ENCODE measurements around the gene HSPG2.
A peak's percentile ranks its signal among the peaks of the same experiment; 100 is the strongest.
"Not testable (repeated sequence)": the region's sequence is repeated elsewhere in the genome, so short reads cannot be mapped to it uniquely, and the experiment has no call there.

The HSPG2 gene

DNA sequence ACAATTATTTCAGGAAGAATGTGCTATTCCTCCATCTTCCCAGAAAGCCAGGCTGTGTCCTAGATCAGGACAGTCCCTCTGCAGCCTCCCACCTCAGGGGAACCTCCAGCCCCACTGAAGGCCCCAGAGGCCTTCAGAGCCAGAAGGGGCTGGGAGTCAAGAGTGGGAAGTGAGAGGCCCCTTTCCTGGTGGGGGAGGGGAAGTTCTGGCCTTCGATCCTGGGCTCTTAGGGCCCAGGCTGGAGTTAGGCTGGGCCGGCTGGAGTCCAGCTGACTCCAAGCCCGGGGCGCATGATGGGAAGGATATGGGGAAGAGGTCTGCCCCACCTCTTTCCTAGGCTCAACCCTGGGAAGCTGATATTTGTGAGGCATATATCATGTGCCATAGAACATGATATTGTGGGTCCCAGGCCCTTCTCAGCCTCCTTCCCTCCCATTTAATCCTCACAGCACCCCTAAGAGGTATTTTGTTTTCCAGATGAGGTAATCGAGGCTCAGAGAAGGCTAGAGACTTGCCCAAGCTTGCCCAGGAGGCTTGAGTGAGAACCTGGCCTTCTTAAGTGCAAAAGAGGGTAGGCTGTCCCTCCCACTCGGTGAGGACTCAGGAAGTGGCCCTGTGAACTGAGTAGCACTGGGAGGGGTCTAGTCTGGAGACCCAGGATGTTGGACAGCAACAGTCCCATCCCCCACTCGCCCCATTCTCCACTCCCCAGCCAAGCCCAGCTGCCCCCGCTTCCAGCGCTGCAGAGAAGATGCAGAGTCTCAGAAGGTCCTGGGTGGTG, 18.6 kb upstream of the HSPG2 start:
- no peak for DNase-seq

- no peak for DNase-seq
Measured at GRCh38 chr1:21955058-21955457, 17.9 kb upstream of the HSPG2 start.

DNA sequence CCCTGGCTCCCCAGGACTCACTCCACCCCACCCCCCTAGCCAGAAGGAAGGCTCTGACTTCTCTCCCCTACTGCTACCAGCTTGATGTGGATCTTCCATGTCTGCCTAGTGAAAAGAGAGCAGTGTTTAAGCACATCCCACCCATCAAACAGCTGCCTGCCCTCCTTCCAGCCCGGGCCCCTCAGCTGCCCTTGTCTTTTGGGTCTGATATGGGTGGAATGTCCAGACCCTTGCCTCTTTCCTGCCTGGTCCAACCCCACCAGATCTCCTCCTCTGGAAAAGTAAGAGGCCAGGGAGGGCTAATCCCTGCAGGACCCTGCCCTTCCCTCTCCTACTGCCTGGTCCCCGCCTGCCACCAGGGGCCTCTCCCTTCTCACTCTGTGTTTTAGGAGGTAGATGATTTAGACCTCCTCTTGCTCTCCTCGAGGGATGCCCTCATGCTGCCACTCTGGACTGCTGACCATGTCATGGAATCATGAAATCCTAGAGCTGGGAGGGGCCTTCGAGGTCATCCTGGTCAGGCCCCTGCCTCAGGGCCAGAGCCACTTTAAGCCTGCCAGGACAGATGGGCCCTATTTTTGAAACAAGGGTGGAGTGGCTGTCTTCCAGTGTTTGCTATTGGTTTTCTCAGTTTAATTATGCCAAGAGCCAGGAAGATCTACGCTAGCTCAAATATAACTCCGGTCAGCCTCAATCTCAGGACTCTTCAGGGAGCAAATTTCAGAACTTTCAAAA, 15.8 kb upstream of the HSPG2 start:
- DNase-seq, result no peak

DNA sequence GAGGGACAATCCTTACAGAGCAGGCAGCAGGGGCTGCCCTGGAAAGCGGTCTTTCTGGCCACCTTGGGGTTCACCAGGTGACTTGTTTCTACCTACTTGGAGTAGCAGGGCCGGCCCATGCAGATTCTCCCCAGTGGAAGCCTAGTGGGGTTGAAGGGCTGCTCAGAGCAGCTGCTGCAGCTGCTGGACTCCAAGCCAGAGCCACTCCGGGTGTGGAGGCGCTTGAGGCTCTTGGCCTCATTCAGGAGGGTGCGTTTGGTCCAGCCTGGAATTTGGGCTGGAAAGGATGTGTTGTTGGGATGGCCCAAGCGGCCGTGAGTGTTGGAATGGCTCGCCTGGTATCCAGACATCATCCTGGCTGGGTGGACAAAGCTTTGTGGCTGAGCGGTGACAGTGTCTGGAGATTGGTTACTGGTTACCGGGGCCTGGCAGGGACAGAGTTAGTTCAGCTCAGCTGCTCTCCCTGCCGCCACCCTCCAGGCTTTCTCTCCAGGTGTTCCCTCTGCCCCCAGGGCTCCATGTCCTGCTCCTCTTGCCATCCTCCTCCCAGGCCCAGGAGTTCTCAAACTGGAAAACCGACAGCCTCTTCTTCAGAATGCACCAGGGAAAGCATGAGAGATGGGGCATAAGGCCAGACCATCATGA, 14.2 kb upstream of the HSPG2 start:
- DNase-seq, result no peak

- no peak for DNase-seq
Measured at GRCh38 chr1:21950734-21951133, 13.6 kb upstream of the HSPG2 start.

DNA sequence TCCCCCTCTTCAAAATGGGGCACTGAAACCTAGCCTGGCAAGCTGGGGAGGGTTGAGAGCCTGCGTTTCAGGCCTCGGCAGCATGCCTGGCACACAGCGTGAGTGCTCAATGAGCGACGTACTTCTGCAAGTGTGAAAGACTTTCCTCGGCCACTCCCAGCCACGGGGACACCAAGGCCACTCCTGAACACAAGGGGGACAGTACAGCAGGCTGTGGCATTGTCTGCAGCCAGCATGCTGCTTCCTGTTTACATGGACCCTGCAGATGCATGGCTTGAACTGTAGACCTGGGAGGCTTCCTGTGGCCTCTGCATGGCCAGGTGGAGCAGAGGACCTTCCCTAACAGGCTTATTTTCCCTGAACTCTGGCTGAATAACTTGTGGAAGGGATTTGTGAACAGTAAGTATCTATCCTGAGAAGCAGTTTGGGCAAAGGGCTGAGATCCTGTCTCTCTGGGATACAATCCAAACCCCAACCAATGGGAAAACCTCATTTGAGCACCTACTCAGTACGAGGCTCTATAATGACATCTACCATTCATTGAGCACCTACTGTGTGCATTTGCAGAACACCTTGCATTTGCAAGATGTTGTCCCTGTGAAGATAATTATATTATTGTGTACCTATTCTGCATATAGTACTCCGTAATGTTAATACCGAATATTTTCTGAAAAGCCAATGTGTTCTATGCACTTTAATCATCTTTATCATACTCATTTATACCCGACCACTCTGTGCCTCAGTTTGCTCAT, 9.9 kb upstream of the HSPG2 start:
- DNase-seq, result no peak

DNA sequence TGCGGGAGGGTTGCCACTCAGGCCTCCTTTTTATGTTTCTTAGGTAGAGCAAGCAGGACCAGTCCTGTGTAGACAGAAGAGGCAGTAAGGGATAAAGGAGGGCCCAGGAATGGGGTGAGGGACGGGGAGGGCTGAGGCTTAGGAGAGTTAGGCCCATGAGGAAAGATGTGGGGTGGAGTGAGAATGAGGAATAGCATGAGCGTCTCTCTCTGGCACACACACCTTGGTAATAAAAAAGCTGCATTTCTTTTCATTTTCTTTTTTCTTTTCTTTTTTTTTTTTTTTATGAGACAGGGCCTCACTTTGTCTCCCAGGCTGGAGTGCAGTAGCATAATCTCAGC, 7.6 kb upstream of the HSPG2 start:
- no peak for DNase-seq

DNA sequence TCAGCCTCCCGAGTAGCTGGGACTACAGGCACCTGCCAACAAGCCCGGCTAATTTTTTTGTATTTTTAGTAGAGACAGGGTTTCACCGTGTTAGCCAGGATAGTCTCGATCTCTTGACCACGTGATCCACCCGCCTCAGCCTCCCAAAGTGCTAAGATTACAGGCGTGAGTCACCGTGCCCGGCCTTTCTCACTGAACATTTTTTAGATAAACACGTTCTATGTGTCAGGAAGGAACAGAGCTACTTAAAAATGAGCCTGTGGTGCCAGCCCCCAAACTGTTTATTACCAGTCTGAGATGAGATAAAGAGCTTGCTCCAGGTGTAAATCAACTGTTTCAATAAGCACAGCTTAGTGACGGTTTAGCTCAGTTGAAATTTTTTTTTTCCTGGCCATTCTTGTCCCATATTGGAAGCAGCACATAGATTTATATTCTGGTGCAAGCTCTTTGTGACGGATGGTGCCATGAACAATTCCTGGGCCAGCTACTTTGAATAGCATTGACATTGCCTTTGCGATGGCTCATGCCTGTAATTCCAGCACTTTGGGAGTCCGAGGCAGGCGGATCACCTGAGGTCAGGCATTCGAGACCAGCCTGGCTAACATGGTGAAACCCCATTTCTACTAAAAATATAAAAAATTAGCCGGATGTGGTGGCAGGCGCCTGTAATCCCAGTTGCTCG, 6.0 kb upstream of the HSPG2 start:
- DNase-seq, result not testable (repeated sequence)

- no peak for DNase-seq
Measured at GRCh38 chr1:21942464-21942863, 5.4 kb upstream of the HSPG2 start.

- DNase-seq, result no peak
Measured at GRCh38 chr1:21941370-21941769, 4.3 kb upstream of the HSPG2 start.

- DNase-seq, result no peak
Measured at GRCh38 chr1:21940492-21940891, 3.4 kb upstream of the HSPG2 start.

DNA sequence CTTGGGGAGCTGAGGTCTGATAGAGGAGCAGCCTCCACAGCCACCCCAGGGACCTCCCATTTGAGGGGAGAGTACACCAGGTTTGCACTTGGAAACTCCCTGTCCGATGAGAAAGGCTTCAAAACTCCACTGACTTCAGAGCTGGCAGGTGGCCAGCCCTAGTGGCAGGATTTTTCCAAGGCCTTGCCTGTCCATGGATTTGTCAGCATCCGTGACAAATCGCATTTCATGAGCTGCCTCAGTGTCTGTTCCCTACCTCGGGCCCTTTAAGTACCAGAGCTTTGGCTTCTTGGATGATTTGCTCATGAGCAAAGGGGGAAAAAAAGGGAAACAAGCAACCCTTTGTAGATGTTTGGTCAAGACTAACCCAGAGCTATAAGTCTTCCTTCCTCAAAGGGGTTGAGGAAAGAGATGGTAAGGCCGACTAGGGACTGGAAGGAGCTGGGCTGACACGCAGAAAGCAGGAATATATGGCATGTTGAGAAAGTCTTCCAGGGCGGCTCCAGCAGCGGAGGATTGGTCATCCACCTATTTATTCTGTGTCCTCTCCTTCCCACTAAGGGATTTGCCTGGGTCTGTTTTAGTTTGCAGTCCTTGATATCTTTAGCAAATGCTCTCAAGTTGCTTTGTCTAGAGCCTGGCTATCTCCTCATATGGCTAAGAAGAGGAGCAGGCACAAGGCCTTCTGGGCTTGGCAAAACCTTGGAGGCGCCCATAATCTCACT, 2.7 kb upstream of the HSPG2 start:
- DNase-seq, result no peak

- DNase-seq, result no peak
Measured at GRCh38 chr1:21938732-21939538, 1.8 kb upstream of the HSPG2 start.

DNA sequence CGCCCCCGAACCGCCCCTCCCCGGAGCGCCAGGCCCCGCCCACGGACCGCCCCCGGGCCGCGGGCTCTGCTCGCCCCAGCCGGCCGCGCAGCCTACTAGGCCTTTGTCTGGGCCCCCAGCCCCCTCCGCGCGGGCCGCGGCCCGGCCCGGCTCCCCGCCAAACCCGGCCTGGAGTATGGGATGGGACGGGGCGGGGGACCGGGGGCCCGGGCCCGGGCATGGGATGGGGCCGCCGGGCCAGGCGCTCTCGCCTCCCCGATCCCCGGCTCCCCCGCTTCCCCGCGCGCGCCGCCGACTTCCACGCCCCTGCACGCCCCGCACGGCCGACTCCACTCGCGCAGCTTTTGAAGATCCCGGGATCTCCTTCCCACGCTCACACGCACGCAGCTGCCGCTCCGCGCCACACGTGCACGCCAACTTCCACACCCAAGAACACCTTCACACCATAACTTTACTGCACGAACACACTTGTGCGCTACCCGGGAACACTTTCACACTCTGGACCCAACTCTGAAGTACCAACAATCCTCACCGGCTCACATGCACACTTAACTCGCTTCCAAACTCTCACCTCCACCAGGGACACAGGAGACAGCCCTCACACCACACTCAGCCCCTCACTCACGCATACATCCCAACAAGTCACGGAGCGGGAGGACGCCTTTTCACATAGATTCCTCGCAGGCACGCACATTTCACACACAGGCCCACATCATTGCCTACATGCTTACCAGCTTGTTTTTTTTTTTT, 437 bp upstream of the HSPG2 start:
- DNase-seq, result peak; percentile 83

- no peak for DNase-seq
Measured at GRCh38 chr1:21936366-21937031, 611 bp downstream of the HSPG2 start.

DNA sequence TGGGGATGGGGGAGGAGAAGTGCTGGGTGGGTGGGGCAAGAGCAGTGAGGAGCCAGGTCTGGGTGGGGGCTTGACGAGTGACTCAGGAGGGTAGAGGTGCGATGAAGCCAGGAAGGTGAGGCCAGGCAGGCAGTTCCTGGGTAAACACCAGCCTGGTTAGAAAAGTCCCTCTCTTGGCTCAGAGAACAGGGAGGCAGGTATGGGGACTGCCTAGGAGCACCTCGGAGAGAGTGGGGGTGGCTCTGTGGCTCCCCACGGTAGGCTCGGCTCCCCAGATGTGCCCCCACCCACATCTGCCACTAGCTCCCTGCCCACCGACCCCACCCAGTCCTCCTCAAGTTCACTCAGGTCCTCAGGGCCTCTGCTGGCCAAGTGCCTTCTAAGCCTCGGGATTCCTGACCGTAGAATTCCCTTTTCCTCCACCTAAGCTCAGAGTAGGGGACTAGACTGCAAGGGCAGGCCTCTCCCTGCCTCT, 1.2 kb downstream of the HSPG2 start:
- no peak for DNase-seq

- DNase-seq, result no peak
Measured at GRCh38 chr1:21935393-21935804, 1.7 kb downstream of the HSPG2 start.

- no peak for DNase-seq
Measured at GRCh38 chr1:21933397-21934248, 3.5 kb downstream of the HSPG2 start.

DNA sequence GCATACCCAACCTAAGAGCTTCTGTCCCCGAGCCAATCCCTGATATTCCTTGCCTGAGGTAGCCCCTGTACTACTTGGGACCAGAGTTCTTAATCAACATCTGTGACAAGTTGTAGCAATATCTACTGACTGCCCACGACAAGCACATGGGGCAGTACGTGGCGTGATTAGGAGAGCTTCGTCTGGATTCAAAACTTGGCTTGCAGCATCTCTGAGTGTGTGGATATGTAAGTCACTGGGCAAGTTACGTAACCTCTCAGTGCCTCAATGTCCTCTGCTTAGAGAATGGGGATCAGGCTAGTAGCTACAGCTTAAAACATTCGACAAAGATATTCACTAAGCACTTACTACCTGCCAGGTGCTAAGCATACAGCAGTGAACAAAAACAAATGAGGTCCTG, 5.0 kb downstream of the HSPG2 start:
- no peak for DNase-seq
